Activated CD8-positive, alpha-beta memory T cell treated with anti-CD3 and anti-CD28 coated beads, Interleukin-2, amount 50 U/mL, for 24 hours (primary cell): ENCODE measurements around the gene FASTK.

Experiments used
- DNase-seq: peaks from one replicate; pipeline ENCODE4 v3.0.0-alpha.2; 2020; ENCODE audit errors: extremely low read depth

The FASTK gene

GRCh38 chr7:151118108-151119054, 37.8 kb upstream of the FASTK start:
- DNase-seq = no peak

DNA sequence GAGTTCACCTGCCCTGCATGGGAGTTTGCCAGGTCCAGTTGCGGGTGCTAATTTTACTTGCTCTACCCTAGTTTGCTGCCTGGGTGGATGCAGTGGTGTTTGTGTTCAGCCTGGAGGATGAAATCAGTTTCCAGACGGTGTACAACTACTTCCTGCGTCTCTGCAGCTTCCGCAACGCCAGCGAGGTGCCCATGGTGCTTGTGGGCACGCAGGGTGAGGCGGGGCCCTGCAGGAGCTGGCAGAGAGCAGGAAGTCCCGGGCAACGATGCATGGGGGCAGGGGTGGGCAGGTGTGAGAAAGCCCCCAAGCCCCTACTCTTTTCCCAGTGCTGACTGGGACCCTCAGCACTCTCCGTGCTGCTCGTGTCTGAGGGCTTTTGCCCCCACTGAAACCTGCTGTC, 37.0 kb upstream of the FASTK start:
- DNase-seq = no peak

DNA sequence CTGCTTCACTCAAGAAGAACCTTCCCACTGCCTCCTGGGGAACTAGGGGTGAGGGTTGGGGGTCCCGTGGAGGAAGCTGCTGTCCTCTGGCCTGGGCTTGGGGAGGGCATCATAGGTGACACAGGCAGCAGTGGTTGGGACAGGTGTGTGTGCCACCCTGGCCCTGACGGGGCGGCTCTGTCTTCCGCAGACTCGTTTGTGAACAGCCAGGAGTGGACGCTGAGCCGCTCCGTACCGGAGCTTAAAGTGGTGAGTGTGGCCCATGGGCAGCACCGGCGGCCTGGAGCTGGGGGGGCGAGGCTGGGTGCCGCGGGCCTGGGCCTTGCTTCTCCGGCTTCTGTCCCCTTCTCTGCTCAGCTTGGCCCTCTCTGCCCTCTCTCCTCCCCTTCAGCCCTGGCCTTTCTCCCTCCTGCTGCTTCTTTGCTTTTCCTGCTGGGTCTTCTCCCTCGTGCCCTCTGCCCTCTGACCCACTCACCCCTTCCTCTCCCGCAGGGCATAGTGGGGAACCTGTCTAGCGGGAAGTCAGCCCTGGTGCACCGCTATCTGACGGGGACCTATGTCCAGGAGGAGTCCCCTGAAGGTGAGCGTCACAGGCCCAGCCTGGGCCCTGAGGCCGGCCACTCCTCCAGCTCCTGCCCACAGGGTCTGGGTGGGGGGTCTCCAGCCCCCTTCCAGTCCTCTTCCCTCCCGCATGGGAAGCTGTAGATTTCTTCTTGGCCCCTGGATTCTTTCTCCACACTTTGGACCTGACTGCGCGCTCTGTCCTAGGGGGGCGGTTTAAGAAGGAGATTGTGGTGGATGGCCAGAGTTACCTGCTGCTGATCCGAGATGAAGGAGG, 36.2 kb upstream of the FASTK start:
- DNase-seq = no peak

- no peak for DNase-seq
Observed at GRCh38 chr7:151115836-151116418, 35.3 kb upstream of the FASTK start.

GRCh38 chr7:151115121-151115835, 34.7 kb upstream of the FASTK start:
- no peak for DNase-seq

DNA sequence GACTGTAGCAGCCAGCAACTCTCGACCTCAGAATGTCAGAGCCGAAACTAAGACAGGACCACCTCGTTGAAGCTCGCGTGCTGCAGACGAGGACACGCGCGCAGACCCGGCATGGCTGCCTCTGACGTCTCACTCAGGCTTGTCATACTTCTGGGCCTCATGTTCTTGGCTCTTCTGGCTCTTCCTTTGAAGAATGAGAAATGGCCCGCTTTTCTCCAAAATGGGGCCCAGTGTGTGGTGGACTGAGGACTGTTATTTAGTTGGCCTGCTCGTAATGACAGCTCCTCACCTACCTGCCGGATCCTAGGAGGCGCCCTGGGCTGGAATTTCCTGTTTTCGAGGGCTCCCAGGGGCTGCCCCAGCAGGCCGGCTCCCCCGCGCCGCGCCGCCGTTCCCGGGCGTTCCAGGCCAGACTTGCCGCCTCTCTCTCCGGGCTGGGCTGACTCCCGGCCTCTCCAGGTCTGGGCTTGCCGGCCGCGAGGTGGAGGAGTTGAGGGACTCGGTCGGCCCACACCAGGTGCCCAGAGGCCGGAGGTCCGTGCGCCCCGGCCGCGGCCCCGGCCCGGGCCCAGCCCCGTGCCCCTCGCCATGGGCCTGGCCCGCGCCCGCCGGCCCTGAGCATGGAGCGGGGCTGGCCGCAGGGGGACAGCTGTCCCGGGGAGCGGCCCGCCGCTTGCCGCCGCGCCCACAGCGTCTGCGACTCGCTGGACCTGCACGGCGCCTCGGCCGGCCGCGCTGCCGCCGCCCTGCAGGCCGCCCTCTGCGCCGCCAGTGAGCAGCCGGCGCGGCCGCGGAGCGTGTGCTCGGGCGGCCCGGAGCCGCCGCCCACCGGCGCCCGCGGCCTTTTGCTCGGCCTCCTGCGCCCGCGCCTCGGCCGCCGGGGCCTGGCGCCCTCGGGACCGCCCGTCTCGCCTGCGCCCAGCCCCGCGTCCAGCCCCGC, 33.8 kb upstream of the FASTK start:
- no peak for DNase-seq

DNA sequence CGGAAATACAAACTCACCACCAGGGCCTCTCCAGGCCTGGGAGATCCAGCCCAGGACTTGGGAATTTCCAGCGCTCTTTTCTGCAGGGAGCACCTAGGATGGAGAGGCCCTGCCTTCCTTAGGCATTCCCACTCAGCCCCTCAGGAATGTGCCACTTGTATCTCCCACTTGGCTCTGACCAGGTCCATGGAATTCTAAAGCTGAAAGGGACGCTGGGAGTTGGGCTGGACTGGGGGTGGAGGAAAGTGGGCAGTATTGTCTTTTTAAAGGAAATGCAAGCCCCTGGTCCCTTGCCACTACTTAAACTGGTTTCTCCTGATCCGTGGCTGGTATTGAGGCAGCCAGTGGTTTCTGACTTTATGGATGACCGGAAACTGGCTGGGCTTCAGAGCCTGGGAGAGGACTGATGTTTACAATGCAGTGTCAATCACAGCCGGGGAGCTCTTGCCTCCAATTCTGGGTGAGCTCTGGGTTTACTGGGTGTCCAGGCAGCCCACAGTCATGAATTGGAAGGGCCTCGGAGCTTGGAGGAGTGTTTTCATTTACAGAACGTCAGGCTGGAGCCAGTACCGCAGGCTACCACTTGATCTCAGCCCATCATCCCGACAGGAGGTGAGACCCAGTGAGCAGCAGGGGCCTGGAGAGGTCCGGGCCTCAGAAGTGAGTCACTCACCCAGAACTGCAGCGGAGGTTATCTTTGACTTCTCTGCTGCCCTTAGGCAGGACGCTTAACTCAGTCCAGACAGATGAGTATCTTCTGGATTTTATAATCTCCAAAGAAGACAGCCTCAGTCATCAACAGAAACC, 32.9 kb upstream of the FASTK start:
- no peak for DNase-seq

- peak; percentile 43 for DNase-seq
Observed at GRCh38 chr7:151110941-151111645, 30.5 kb upstream of the FASTK start.

GRCh38 chr7:151110236-151110940, 29.8 kb upstream of the FASTK start:
- DNase-seq = no peak

DNA sequence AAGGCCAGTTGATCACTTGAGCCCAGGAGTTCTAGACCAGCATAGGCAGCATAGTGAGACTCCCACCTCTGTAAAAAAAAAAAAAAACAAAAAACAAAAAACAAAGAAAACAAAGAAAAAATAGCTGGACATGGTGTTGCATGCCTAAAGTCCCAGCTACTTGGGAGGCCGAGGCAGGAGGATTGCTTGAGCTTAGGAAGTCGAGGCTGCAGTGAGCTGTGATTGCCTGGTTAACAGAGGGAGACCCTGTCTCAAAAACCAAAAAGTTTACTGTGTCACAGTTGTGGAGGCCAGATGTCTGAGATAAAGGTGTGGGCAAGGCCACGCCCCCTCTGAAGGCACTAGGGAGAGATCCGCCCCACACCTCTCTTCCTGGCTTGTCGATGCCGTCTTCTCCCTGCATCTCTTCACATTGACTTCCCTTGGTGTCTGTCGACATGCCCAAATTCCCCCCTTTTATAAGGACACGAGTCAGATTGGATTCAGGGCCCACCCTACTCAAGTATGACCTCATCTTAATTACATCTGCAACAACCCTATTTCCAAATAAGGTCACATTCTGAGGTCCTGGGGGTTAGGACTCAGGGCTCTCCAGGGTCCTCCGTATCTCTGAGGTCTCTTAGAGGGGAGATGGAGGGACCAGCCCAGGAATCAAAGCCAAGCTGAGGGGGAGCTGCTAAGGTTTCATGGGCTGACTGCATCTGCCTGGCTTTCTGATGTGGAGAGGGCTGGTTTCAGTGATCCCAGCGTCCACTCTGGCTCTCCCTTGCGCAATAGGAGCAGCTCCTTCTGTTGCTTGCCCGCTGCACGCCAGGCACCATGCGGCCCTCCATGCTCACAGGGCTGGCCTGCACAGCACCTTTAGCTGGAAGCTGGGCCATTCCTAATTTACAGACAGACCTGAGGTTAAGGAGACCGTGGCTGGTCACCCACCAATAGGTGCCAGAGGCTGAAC, 28.8 kb upstream of the FASTK start:
- DNase-seq = no peak

GRCh38 chr7:151107882-151108281, 27.3 kb upstream of the FASTK start:
- DNase-seq = no peak

DNA sequence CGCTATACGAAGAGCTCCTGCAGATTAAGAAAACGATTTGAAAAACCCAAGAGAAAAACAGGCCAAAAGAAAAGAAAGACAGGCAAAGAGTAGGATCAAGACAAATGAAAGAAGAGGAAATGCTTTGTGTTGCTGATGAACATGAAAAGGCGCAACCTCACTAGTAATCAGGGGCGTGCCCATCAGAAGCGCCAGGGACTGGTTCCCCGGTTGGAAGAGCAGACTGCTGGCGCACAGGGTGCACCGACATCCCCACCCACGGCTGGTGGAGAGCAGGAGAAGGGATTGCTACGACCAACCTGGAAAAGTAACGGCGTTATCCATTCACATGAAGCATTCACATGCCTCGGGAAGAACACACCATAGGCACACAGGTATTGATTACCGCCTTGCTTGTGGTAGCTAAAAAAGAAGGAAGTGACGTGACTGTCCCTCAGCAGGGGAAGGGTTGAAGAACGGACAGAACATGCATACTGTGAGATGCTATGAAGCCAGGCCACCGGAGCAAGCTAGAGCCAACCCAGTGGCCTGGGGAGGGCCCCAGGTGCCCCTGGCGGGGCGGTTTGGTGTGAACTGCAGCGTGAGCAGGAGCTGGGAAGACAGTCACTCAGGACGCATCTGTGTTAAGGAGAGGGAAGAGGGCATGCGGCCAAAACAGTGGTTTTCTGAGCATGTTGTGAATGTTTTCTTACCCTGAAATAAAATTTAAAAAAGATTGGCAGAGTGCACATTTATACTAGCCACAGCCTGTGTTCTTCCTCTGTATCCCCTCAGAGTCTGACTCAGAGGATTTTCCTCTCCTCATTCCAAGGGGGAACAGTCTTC, 24.0 kb upstream of the FASTK start:
- DNase-seq = no peak

DNA sequence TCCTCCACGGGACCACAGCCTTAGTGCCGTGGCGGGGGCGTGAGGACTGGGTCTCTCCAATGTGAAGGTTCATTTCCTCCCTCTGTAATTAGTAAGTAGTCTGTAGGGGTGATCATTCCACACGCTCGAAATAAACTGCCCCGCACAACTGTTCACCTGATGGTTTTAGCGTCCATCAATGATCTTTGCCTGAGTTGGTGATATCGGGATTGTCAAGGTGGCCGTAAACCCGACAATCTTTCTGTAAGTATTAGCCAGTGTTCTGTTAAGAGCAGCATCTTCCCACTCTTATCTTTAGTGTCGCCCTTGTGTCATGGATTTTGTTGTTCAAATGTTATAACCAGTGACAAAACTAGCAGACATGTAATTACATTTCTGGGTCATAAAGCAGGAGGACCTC, 23.4 kb upstream of the FASTK start:
- no peak for DNase-seq

- DNase-seq = no peak
Observed at GRCh38 chr7:151102991-151103390, 22.4 kb upstream of the FASTK start.

GRCh38 chr7:151101621-151102396, 21.2 kb upstream of the FASTK start:
- no peak for DNase-seq

DNA sequence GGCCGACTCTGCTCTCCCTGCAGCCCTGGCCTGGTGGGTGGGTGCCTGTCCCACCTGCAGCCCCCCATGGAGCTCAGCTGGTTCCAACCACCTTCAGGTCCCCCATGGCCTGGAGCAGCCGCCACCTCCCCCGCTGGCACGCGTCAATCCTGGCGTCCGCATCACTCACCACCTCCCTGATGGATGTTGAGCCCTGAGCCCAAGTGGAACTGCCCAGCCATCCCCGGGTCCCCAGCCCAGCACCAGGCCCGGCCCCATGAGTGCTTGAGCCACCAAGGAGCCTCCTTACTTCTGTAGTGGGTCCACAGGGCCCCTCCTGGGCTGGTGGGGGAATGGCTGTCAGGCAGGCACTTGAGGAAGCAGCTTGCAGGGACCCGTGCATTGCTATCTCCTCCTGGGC, 20.3 kb upstream of the FASTK start:
- DNase-seq = no peak
